ENCODE measurements around the gene SYK.
A peak's percentile ranks its signal among the peaks of the same experiment; 100 is the strongest.

SYK gene

GRCh38 chr9:90929626-90930025, 128.0 kb downstream of the SYK start:
- TF ChIP-seq CTCF (IDR thresholded peaks at IDR 0.05; ENCODE audit: control insufficient read depth, extremely low read depth, insufficient read depth) = no peak
- H3K4me3 ChIP-seq (ENCODE audit: low read depth, low read length) = no peak overlapping the region
- no peak for DNase-seq (ENCODE audit: low read depth)

- H3K4me3 ChIP-seq (ENCODE audit: low read depth, low read length) = no peak overlapping the region
- no peak for DNase-seq (ENCODE audit: low read depth)
- no peak for TF ChIP-seq CTCF (IDR thresholded peaks at IDR 0.05; ENCODE audit: control insufficient read depth, extremely low read depth, insufficient read depth)
Measured at GRCh38 chr9:90933468-90933867, 131.8 kb downstream of the SYK start.

- no peak for TF ChIP-seq CTCF (IDR thresholded peaks at IDR 0.05; ENCODE audit: control insufficient read depth, extremely low read depth, insufficient read depth)
- peak; percentile 65 for DNase-seq (ENCODE audit: low read depth)
- H3K4me3 ChIP-seq (ENCODE audit: low read depth, low read length) = no peak overlapping the region
Measured at GRCh38 chr9:90939351-90939750, 137.7 kb downstream of the SYK start.

- DNase-seq (ENCODE audit: low read depth) = no peak
- TF ChIP-seq CTCF (IDR thresholded peaks at IDR 0.05; ENCODE audit: control insufficient read depth, extremely low read depth, insufficient read depth) = no peak
- H3K4me3 ChIP-seq (ENCODE audit: low read depth, low read length) = no peak overlapping the region
Measured at GRCh38 chr9:90940280-90940679, 138.7 kb downstream of the SYK start.

- no peak overlapping the region for H3K4me3 ChIP-seq (ENCODE audit: low read depth, low read length)
- no peak for DNase-seq (ENCODE audit: low read depth)
- TF ChIP-seq CTCF (IDR thresholded peaks at IDR 0.05; ENCODE audit: control insufficient read depth, extremely low read depth, insufficient read depth) = no peak
Measured at GRCh38 chr9:90941661-90942060, 140.0 kb downstream of the SYK start.

- DNase-seq (ENCODE audit: low read depth) = no peak
- H3K4me3 ChIP-seq (ENCODE audit: low read depth, low read length) = no peak overlapping the region
- no peak for TF ChIP-seq CTCF (IDR thresholded peaks at IDR 0.05; ENCODE audit: control insufficient read depth, extremely low read depth, insufficient read depth)
Measured at GRCh38 chr9:90942555-90942954, 140.9 kb downstream of the SYK start.

- no peak overlapping the region for H3K4me3 ChIP-seq (ENCODE audit: low read depth, low read length)
- no peak for DNase-seq (ENCODE audit: low read depth)
- TF ChIP-seq CTCF (IDR thresholded peaks at IDR 0.05; ENCODE audit: control insufficient read depth, extremely low read depth, insufficient read depth) = no peak
Measured at GRCh38 chr9:90943341-90943740, 141.7 kb downstream of the SYK start.
